Gastroesophageal sphincter (tissue), 4 donors: Measurements from ENCODE around the gene FOCAD. TPM values are rescaled to one million over a fixed set of nuclear protein-coding genes. Genes with fewer than 3 reads are reported as not detected.

Experiments
- ATAC-seq: fragments of 150-250 bp; one replicate; pipeline ENCODE4 v1.9.1; 2016; ENCODE audit warnings: mild to moderate bottlenecking, moderate library complexity
- H3K27ac ChIP-seq, 4 donors: fragments of 200-600 bp; sonication (generic) in 3 of 4; 1 replicate in 3 of 4; 2 replicates in 1 of 4; pipeline ENCODE4 v1.5.1; 2016 to 2019
- H3K27me3 ChIP-seq: fragments of 200-600 bp; sonication (generic); one replicate; pipeline ENCODE4 v1.5.1; 2019
- H3K36me3 ChIP-seq, 2 donors: fragments of 200-600 bp; sonication (generic); one replicate each; pipeline ENCODE4 v1.5.1; 2019; ENCODE audit warnings: control low read depth in 1 of 2
- H3K4me1 ChIP-seq, 3 donors: fragments of 200-600 bp; sonication (generic); 1 replicate in 2 of 3; 2 replicates in 1 of 3; pipeline ENCODE4 v1.5.1; 2016 to 2019; ENCODE audit warnings: control low read depth in 2 of 3
- H3K4me3 ChIP-seq, 2 donors: fragments of 200-600 bp; sonication (generic); one replicate each; pipeline ENCODE4 v1.5.1; 2019; ENCODE audit warnings: mild to moderate bottlenecking in 1 of 2, moderate library complexity in 1 of 2
- H3K9me3 ChIP-seq, 3 donors: fragments of 200-600 bp; sonication (generic); one replicate each; pipeline ENCODE4 v1.5.1; 2017 to 2019; ENCODE audit warnings: control low read depth in 2 of 3
- EP300 ChIP-seq: sonication (generic); formaldehyde crosslinking; IDR thresholded peaks from one replicate; pipeline ENCODE4 v1.6.1; 2017; ENCODE audit warnings: antibody characterized with exemption, mild to moderate bottlenecking
- POLR2A ChIP-seq, 2 donors: fragments of 450-650 bp; IDR thresholded peaks; one replicate each; pipeline ENCODE4 v1.6.1; 2017; ENCODE audit warnings: antibody characterized with exemption in 2 of 2, mild to moderate bottlenecking in 2 of 2, moderate library complexity in 1 of 2
- POLR2AphosphoS5 ChIP-seq: sonication (generic); formaldehyde crosslinking; IDR thresholded peaks from one replicate; pipeline ENCODE4 v1.6.1; 2017; ENCODE audit warnings: antibody characterized with exemption
- WGBS, 2 donors: methylation state at CpG; one replicate each; pipeline ENCODE4 v1.1.5; 2018; ENCODE audit warnings: low coverage in 1 of 2; 5-methylcytosine and 5-hydroxymethylcytosine counted together
- total RNA-seq, 4 donors: library from RNA; depleted of rRNA; stranded (reverse); fragments of >200 nt; gene quantifications; one replicate each; pipeline ENCODE4 v1.1.0, GENCODE V29; 2016
- TF ChIP-seq, protein P1 (sequence below), 4 experiments: fragments of 200-600 bp in 2 of 4; fragments of 450-650 bp in 2 of 4; sonication (generic) in 1 of 4; IDR thresholded peaks; one replicate each; pipeline ENCODE4 v1.5.1; 2017 to 2019; ENCODE audit warnings: antibody characterized with exemption in 4 of 4, mild to moderate bottlenecking in 2 of 4, moderate library complexity in 2 of 4

Gene FOCAD
- total RNA-seq, 4 donors from 2014 or later, result 23.0 to 35.9 (median 30.4) TPM

DNA sequence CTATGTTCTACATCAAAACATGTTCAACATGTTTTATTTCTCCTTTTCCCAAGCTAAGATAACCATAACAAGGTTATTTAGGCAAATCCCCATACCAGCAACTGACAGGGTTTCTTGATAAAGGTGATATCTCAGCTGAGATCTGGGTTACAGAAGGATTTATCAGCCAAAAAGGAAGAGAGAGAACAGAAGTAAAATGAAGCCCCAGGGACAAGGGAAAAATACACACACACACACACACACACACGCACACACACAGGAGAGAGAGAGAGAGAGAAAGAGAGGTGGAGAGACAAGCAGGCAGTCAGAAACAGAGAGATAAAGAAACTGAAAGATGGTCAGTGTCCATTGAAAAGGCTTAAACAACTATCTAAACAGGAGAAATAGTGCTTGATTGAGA lies 42.0 kb upstream of the FOCAD start:
- Histone ChIP-seq H3K27ac (no peak overlapping the region), H3K36me3 (no peaks in the 10 kb centered on the region), H3K4me3 (no peak overlapping the region), H3K27me3 (no peaks in the 10 kb centered on the region), H3K9me3 (no peaks in the 10 kb centered on the region), H3K4me1 (peaks cover 0 to 5% (median 0%) of the 10 kb centered on the region in 3 donors)
- WGBS, 2 donors, result no CpG with 5 or more reads among the region's 1 CpG
- TF ChIP-seq POLR2AphosphoS5, result no peak
- TF ChIP-seq, protein P1, sequence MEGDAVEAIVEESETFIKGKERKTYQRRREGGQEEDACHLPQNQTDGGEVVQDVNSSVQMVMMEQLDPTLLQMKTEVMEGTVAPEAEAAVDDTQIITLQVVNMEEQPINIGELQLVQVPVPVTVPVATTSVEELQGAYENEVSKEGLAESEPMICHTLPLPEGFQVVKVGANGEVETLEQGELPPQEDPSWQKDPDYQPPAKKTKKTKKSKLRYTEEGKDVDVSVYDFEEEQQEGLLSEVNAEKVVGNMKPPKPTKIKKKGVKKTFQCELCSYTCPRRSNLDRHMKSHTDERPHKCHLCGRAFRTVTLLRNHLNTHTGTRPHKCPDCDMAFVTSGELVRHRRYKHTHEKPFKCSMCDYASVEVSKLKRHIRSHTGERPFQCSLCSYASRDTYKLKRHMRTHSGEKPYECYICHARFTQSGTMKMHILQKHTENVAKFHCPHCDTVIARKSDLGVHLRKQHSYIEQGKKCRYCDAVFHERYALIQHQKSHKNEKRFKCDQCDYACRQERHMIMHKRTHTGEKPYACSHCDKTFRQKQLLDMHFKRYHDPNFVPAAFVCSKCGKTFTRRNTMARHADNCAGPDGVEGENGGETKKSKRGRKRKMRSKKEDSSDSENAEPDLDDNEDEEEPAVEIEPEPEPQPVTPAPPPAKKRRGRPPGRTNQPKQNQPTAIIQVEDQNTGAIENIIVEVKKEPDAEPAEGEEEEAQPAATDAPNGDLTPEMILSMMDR (IDR thresholded peaks at IDR 0.05), result no peak
- TF ChIP-seq POLR2A (IDR thresholded peaks at IDR 0.05), result no peak
- no peak for TF ChIP-seq EP300
- ATAC-seq, result no peak

DNA sequence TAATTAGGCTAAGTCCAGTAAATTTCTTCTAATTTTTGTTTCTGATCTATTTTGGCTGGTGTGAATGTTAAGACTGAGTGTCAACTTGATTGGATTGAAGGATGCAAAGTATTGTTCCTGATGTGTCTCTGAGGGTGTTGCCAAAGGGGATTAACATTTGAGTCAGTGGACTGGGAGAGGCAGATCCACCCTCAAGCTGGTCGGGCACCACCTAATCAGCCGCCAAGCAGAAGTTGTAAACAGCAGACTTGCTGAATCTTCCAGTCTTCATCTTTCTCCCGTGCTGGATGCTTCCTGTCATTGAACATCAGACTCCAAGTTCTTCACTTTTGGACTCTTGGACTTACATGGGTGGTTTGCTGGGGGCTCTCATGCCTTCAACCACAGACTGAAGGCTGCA lies 40.4 kb upstream of the FOCAD start:
- no peaks in the 10 kb centered on the region for H3K27me3 ChIP-seq
- TF ChIP-seq EP300, result no peak
- no peak for TF ChIP-seq POLR2A (IDR thresholded peaks at IDR 0.05)
- TF ChIP-seq, protein P1 (IDR thresholded peaks at IDR 0.05), result no peak
- TF ChIP-seq POLR2AphosphoS5, result no peak
- ATAC-seq, result no peak
- no peaks in the 10 kb centered on the region for H3K36me3 ChIP-seq
- no peak overlapping the region for H3K4me3 ChIP-seq
- H3K4me1 ChIP-seq, result peaks cover 0 to 8% (median 0%) of the 10 kb centered on the region in 3 donors
- 60 to 80% methylated on average over 1 of the region's 3 CpGs for WGBS, 2 donors
- no peaks in the 10 kb centered on the region for H3K9me3 ChIP-seq
- H3K27ac ChIP-seq, result no peak overlapping the region

DNA sequence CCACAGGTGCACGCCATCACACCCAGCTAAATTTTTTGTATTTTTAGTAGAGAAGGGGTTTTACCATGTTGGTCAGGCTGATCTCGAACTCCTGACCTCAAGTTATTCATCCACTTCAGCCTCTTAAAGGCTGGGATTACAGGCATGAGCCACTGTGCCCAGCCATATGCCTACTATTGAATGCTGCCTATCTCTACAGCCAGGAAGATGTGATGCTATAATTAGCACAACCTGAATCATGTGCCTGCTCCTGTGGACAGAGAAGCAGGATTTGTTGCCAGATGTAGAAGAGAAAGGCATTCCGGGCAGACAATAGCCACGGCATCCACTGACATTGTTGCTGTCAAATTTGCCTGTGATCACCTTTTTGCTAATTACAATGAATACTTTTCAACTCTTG lies 37.4 kb upstream of the FOCAD start:
- Histone ChIP-seq H3K4me3 (no peak overlapping the region), H3K4me1 (peaks cover 0 to 8% (median 0%) of the 10 kb centered on the region in 3 donors), H3K9me3 (no peaks in the 10 kb centered on the region), H3K36me3 (no peaks in the 10 kb centered on the region), H3K27ac (no peak overlapping the region), H3K27me3 (no peaks in the 10 kb centered on the region)
- no peak for ATAC-seq
- WGBS, 2 donors, result 39 to 64% methylated on average over 3 to 4 of the region's 4 CpGs
- TF ChIP-seq, protein P1 (IDR thresholded peaks at IDR 0.05), result no peak
- no peak for TF ChIP-seq EP300
- TF ChIP-seq POLR2AphosphoS5, result no peak
- no peak for TF ChIP-seq POLR2A (IDR thresholded peaks at IDR 0.05)

DNA sequence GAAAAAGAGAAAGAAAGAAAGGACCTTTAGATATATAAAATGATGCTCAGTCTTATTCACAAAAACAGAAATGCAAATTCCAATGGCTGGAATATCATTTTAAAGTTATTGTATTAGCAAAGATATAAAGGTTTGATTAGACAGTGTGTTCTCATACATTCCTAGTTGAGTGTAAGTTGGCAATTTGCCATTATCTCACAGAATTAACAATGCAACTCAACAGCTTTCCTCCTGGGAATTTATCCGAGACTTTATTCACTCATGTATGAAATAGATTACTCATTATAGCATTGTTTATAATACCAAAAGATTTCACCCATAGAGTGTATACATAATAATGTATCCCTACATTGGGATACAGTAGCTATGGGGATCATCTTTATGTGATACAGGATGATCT lies 34.7 kb upstream of the FOCAD start:
- Histone ChIP-seq H3K36me3 (no peaks in the 10 kb centered on the region), H3K4me3 (no peak overlapping the region), H3K27ac (no peak overlapping the region), H3K27me3 (no peaks in the 10 kb centered on the region), H3K9me3 (no peaks in the 10 kb centered on the region), H3K4me1 (peaks cover 0 to 8% (median 0%) of the 10 kb centered on the region in 3 donors)
- 22 to 38% methylated on average over 1 of the region's 1 CpG for WGBS, 2 donors
- no peak for TF ChIP-seq POLR2A (IDR thresholded peaks at IDR 0.05)
- no peak for TF ChIP-seq POLR2AphosphoS5
- TF ChIP-seq, protein P1 (IDR thresholded peaks at IDR 0.05), result no peak
- no peak for TF ChIP-seq EP300
- ATAC-seq, result no peak

DNA sequence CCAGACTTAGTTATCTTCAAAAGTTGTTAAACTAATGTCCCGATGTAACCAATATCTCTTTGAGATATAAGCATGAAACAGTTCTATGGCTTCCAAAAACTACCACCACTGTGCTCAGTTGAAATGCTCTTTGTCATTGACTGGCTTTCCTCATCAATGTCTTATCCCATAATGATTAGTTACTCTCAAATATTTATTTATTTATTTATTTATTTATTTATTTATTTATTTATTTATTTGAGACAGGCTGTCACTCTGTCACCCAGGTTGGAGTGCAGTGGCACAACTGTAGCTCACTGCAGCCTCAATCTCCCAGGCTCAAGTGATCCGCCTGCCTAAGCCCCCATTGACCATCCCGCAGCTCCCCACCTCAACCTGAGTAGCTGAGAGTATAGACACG lies 33.7 kb upstream of the FOCAD start:
- H3K27ac ChIP-seq, result no peak overlapping the region
- peaks cover 0 to 8% (median 0%) of the 10 kb centered on the region in 3 donors for H3K4me1 ChIP-seq
- 96 to 100% methylated on average over 2 to 4 of the region's 4 CpGs for WGBS, 2 donors
- no peak overlapping the region for H3K4me3 ChIP-seq
- H3K9me3 ChIP-seq, result no peaks in the 10 kb centered on the region
- ATAC-seq, result no peak
- H3K27me3 ChIP-seq, result no peaks in the 10 kb centered on the region
- H3K36me3 ChIP-seq, result no peaks in the 10 kb centered on the region
- TF ChIP-seq POLR2AphosphoS5 (no peak), POLR2A (IDR thresholded peaks at IDR 0.05) (no peak), EP300 (no peak)
- TF ChIP-seq, protein P1 (IDR thresholded peaks at IDR 0.05), result no peak
